GM13977 (cell line): Measurements from ENCODE around the gene ZCCHC10.
"Not testable (repeated sequence)": the region's sequence is repeated elsewhere in the genome, so short reads cannot be mapped to it uniquely, and the experiment has no call there.

Experiments
- DNase-seq: peaks from one replicate; pipeline ENCODE4 v3.0.0; 2012; ENCODE audit warnings: low spot score
- in situ Hi-C: fragments of 300-500 bp; cut with MboI; formaldehyde crosslinking; loops from one replicate; pipeline ENCODE4 v1.12.0; 2022; ENCODE audit warnings: low sequenced_read_pairs, low pct_unique_long_range_greater_than_20kb, mixed read lengths, inconsistent platforms; ENCODE audit not compliant: unreplicated experiment
- TF ChIP-seq, protein P1 (sequence below): IDR thresholded peaks from 2 replicates; pipeline ENCODE4 v1.5.1; 2012; ENCODE audit warnings: mild to moderate bottlenecking, control low read depth; ENCODE audit not compliant: insufficient read depth; ENCODE audit errors: extremely low read depth, missing control alignments

The ZCCHC10 gene

GRCh38 chr5:133030343-133031005 is 4.1 kb upstream of the ZCCHC10 start:
- DNase-seq = no peak
- TF ChIP-seq, protein P1, sequence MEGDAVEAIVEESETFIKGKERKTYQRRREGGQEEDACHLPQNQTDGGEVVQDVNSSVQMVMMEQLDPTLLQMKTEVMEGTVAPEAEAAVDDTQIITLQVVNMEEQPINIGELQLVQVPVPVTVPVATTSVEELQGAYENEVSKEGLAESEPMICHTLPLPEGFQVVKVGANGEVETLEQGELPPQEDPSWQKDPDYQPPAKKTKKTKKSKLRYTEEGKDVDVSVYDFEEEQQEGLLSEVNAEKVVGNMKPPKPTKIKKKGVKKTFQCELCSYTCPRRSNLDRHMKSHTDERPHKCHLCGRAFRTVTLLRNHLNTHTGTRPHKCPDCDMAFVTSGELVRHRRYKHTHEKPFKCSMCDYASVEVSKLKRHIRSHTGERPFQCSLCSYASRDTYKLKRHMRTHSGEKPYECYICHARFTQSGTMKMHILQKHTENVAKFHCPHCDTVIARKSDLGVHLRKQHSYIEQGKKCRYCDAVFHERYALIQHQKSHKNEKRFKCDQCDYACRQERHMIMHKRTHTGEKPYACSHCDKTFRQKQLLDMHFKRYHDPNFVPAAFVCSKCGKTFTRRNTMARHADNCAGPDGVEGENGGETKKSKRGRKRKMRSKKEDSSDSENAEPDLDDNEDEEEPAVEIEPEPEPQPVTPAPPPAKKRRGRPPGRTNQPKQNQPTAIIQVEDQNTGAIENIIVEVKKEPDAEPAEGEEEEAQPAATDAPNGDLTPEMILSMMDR = no peak
- in situ Hi-C loops = no loop called here

- TF ChIP-seq, protein P1 = no peak
- DNase-seq = no peak
- in situ Hi-C loops = no loop called here
Observed at GRCh38 chr5:133029416-133029815, 3.1 kb upstream of the ZCCHC10 start.

DNA sequence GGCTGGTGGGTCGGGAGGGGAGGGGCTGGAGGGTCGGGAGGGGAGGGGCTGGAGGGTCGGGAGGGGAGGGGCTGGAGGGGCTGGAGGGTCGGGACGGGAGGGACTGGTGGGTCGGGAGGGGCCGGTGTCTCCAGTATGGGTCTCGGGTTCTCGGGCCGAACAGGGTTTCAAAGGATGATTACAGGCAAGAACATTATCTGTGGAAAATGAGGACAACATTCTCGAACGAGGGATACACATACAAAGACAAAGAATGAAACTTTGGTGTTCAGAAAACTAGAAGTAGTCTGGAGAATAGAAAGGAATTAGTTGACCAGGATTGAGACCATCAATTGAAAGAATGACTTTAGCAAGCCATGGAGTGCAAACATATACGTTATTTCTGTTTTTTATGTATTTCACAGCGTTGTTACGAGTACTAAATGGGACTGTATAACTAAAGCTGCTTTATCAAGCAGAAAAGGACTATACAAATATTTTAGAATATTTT is 360 bp upstream of the ZCCHC10 start:
- TF ChIP-seq, protein P1 = no peak
- no peak for DNase-seq
- in situ Hi-C loops = no loop called here

DNA sequence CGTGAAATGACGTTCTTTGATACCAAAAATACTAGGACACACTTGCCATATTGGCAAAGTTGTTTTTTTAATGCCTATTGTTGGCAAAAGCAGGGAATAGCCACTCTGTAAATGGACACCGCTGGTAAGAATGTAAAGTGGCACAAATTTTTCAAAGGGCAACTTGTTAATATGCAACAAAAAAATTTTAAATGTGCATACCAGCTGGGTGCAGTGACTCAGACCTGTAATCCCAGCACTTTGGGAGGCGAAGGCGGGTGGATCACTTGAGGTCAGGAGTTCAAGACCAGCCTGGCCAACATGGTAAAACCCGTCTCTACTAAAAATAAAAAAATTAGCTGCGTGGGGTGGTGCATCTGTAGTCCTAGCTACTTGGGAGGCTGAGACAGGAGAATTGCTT is 6.9 kb downstream of the ZCCHC10 start:
- in situ Hi-C loops = not testable (repeated sequence)

DNA sequence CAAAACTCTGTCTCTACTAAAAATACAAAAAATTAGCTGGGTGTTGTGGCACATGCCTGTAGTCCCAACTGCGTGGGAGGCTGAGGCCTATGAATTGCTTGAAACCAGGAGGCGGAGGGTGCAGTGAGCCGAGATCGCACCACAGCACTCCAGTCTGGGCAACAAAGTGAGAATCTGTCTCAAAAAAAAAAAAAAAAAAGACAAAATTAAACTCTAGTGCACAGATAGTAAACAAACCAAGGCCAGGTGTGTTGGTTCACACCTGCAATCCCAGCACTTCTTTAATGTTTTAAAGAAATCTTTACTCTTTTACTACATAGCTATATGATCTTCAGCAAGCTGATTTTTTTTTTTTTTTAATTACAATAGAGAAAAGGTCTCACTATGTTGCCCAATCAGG is 8.4 kb downstream of the ZCCHC10 start:
- DNase-seq = no peak
- in situ Hi-C loops = no loop called here
- TF ChIP-seq, protein P1 = no peak

More for the DNA sequence above, 6.9 kb downstream of the ZCCHC10 start:
- DNase-seq = not testable (repeated sequence)

GRCh38 chr5:133015466-133015865 is 10.9 kb downstream of the ZCCHC10 start:
- TF ChIP-seq, protein P1 = no peak
- in situ Hi-C loops = no loop called here
- no peak for DNase-seq

GRCh38 chr5:133008455-133008854 is 17.9 kb downstream of the ZCCHC10 start:
- DNase-seq, in situ Hi-C loops: not testable (repeated sequence)

DNA sequence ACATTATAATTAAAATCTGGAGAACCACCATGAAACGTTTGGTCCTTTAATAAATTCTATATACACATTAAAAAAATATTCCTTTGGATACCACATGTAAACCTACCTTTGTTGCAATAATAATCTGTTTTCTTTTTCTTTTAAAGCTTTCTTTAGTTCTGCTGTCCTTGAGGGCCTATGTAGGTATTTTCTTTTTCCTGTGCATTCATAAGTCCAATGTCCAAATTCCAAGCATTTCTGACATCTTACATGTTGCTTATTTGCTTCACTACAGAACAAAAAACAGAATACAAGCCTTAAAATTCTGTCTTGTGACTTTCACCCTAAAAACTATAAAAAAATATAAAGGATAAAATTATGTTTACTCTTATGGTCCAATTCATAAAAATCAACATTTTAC is 19.7 kb downstream of the ZCCHC10 start:
- in situ Hi-C loops = no loop called here
- DNase-seq = no peak
- TF ChIP-seq, protein P1 = no peak
